Glomerular endothelial cell (primary cell): ENCODE measurements around the gene PI4K2B. TPM values are rescaled to one million over a fixed set of nuclear protein-coding genes. Genes with fewer than 3 reads are reported as not detected.
A peak's percentile ranks its signal among the peaks of the same experiment; 100 is the strongest.
"Not testable (repeated sequence)": the region's sequence is repeated elsewhere in the genome, so short reads cannot be mapped to it uniquely, and the experiment has no call there.

Source experiments
- DNase-seq: peaks from one replicate; pipeline ENCODE4 v3.0.0-alpha.2; 2011; ENCODE audit warnings: low read depth, low spot score; ENCODE audit errors: extremely low read depth
- total RNA-seq: library from RNA; depleted of rRNA; stranded (reverse); fragments of >200 nt; gene quantifications from 2 replicates; pipeline ENCODE4 v1.2.3, GENCODE V29; 2015

The PI4K2B gene
- total RNA-seq, 1 donor from 2014 or later = 18.1 TPM

DNA sequence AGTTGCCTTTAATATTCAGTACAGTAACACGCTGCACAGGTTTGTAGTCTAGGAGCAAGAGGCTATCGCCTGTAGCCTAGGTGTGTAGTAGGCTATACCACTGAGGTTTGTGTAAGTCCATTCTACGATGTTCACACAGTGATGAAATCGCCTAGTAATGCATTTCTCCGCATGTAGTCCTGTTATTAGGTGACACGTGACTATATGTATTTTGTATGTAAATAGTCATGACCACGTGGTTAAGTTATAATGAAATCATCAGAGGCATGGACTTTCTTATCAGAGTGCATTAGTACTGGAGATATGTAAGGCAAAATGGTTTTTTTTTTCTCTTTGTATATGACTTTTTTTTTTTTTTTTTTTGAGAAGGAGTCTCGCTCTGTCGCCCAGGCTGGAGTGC lies 68.8 kb downstream of the PI4K2B start:
- no peak for DNase-seq

DNA sequence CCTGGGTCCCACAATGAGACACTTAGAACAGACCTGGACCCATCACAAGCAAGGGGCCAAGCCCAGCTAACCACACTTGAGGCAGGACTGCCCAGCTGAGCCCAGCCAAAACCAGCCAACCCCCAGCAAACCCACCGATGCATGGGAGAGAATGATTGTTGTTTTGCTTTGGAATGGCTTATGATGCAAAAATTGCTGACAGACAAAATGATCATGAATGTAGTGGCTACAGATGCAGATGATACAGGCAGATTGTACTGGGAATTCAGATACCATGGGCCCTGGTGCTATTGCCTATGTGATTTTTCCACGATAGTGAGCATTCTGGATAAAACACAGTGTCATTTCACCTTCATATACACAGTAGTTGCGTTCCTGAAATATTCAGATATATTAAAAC lies 69.7 kb downstream of the PI4K2B start:
- DNase-seq = no peak

- no peak for DNase-seq
Observed at GRCh38 chr4:25306518-25307057, 72.8 kb downstream of the PI4K2B start.

DNA sequence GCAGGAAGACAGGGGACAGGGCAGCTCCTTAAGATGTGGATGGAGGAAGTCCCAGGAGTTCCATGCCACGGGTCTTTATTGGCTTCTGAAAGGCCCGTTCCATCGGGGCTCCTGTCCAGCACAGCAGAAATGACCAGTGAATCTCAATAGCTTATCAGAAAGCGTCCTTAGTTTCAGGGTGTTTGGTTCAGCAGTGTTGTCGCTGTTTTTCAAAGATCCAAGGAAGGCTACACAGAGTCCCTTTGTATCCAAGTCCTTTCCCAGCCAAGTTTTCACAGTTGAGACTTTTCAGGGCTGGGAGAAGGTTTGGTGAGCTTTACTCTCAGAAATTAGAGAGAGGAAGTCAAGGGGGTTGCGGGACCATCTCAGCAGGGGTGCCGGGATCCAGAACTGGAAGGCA lies 73.8 kb downstream of the PI4K2B start:
- no peak for DNase-seq

DNA sequence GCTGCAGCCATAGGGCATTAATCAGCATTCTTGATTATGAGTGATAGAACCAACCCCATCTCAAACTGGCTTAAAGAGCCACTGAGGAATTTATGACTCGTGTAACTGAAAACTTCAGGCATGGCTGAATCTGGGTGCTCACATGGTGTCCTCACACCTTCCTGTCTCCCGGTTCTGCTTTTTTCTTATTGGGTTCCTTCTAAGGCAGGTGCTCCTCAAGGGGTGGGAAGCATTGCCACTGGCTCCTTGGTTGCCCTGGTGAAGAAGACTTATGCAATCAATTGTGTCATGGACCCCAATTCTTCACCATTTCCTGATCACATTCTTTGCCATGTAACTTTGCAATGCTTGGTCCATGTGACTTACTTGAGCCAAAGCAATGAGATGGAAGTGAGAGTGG lies 74.5 kb downstream of the PI4K2B start:
- DNase-seq = no peak

GRCh38 chr4:25308761-25309160 lies 74.9 kb downstream of the PI4K2B start:
- no peak for DNase-seq

- DNase-seq = no peak
Observed at GRCh38 chr4:25310066-25310802, 76.4 kb downstream of the PI4K2B start.

GRCh38 chr4:25310803-25311166 lies 77.0 kb downstream of the PI4K2B start:
- DNase-seq = no peak

DNA sequence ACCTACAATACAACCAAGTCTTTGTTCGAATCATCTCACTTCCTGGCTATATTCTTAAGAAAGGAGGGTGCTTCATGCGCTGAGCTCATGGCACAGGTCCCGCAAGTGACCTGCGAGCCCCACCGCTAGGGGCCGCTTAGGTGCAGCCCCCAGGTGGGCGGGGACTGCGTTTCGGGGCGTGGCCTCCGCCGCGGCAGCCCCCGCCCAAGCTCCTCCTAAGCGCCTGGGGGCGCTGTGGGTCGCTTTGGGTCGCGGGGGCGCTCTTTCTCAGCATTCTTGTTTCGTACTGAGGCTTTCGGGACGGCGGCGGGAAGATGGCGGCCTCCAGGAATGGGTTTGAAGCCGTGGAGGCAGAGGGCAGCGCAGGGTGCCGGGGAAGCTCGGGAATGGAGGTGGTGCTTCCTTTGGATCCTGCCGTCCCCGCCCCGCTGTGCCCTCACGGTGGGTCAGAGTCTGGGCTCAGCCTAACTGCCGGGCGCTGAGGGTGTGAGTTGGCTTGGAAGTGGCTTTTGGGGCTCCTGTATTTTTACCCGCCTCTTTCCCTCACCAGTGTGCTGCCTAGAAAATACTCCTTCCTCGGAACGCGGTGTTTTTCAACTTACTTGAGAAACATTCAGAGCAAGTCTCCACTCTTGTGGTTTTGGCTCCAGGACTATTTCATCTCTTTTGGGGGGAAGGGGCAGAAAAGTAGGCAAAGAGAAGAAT lies 78.8 kb downstream of the PI4K2B start, which contains the start of gene ZCCHC4:
ZCCHC4 (plus strand) TSS at position 279 of the 705 bp plus-strand sequence; CDS start at position 315, 36 bp downstream.
- peak; percentile 42 for DNase-seq

GRCh38 chr4:25313201-25313895 lies 79.5 kb downstream of the PI4K2B start:
- no peak for DNase-seq

DNA sequence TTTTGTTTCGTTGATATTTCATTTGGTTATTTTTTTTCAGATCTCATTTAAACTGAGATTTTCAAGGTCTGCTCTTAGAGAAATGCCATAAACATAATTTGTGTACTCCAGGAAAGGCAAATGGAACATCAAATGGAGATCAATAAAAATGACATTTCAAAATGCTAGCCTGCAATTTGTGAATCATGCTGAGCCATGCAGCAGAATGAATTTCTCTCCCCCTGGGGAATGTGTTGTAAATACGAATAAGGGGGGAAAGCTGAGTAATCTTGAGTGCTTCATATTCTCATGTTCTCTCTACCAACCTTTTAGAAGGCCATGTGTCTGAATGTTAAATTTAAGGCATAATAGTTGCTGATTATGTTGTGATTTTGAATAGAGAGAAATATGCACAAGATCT lies 86.5 kb downstream of the PI4K2B start:
- no peak for DNase-seq

DNA sequence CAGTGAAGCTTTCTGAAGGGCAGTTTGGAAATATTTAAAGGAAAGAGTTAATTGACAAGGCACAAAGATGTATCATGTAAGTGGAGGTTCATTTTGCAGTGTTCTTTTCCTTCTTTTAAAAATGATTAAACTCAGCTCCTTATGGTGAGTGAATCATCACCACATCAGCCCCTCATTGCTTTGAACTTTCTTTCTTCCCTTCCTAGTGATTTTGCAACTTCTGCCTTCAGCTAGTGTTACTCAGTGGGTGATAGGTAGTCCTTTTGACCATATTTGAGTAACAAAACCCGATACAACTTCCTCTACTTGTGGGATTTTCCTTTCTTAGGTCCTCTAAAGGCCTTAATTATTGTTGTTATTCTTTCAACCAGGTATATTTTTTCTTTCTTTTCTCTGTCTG lies 86.9 kb downstream of the PI4K2B start:
- no peak for DNase-seq

DNA sequence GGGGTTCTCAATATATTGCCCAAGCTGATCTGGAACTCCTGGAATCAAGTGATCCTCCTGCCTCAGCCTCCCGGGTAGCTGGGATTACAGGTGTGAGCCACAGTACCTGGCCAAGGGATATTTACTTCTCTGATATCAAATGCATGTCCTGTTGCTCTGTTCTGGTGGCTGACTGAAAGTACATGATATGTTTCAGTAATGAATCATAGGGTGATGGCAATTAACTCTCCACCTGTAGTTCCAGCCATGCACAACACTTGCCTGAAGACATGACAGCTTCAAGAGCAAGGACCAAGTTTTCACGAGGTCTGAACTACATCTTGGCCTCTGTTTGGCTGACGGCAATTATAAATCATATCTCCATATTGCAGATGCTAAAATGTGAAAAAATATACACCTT lies 87.9 kb downstream of the PI4K2B start:
- no peak for DNase-seq

DNA sequence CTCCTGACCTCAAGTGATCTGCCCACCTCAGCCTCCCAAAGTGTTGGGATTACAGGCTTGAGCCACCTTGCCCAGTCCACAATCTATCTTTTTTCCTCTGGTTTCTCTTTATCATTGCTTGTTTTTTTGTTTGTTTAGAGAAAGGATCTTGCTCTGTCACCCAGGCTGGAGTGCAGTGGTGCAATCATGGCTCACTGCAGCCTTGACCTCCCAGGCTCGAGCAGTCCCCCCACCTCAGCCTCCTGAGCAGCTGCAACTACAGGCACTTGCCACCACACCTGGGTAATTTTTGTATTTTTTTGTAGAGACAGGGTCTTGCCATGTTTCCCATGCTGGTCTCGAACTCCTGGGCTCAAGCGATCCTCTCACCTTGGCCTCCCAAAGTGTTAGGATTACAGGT lies 94.6 kb downstream of the PI4K2B start:
- not testable (repeated sequence) for DNase-seq

Other genes with a start within 250 kb of the PI4K2B start
- 0.05 TPM in 1 of 2 replicates, not detected in the other for gene LGI2, start 203.1 kb upstream of the PI4K2B start, total RNA-seq
- 4.8 and 5.8 TPM in 2 replicates for gene SEPSECS, start 73.6 kb upstream of the PI4K2B start, total RNA-seq
- 6.8 and 8.1 TPM in 2 replicates for gene ZCCHC4, start 78.7 kb downstream of the PI4K2B start, total RNA-seq
- gene ANAPC4, start 143.2 kb downstream of the PI4K2B start, total RNA-seq = 18.2 and 18.8 TPM in 2 replicates